Middle frontal gyrus (tissue), 1 donor: ENCODE measurements around the gene FHOD3.
A peak's percentile ranks its signal among the peaks of the same experiment; 100 is the strongest.
"Not testable (repeated sequence)": the region's sequence is repeated elsewhere in the genome, so short reads cannot be mapped to it uniquely, and the experiment has no call there.

Experiments
- DNase-seq: peaks from one replicate; pipeline ENCODE4 v3.0.0-alpha.2; 2015; ENCODE audit warnings: low spot score; ENCODE audit errors: extremely low spot score

FHOD3 gene

DNA sequence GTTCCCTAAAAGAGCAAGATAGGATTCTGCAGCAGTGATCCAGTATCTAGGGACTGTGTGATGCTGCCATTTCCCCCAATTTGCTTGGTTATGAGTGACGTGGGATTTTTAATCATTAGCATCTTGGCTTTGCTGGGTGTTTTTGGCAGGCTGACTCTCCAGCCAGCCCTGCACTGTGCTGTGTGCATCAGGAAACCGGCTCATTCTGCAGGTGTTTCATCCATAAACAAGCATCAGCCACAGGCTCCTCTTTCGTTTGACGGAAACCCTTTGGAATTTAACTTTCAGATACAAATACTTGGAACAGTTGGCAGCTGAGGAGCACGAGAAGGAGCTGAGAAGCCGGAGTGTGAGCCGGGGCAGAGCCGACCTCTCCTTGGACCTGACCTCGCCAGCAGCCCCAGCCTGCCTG is 395.4 kb downstream of the FHOD3 start:
- no peak for DNase-seq

DNA sequence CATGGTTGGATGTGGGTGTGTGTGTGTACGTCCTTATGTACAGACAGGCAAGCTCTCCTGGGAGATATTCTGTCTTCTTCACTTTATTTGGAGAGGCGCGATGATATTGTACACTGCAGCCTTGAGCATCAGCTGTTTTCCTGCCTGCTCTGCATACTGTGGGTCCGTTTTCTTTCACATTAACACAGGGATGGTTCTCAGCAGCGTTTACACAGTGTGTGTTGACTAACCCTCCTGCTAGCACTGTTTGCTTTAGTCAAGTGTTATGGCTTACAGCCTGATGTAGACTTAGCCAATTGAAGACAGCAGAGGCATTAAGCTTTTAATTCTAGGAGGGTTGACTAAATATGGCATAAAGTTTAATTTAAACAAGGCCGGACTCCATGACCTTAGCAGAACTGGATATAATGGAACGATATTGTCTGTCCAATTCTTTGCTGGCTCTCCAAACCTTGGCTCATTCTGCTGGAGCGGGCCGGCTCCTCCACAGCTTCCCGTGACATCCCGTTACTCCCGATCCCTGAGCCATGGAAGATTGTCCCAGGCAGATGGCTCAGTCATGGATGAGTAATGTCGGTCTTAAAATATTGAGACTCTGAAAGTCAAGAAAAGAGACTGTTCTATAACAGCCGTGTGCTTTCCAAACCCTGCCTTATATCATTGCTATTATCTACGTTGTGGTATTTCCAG is 396.6 kb downstream of the FHOD3 start:
- DNase-seq, result peak; percentile 24

DNA sequence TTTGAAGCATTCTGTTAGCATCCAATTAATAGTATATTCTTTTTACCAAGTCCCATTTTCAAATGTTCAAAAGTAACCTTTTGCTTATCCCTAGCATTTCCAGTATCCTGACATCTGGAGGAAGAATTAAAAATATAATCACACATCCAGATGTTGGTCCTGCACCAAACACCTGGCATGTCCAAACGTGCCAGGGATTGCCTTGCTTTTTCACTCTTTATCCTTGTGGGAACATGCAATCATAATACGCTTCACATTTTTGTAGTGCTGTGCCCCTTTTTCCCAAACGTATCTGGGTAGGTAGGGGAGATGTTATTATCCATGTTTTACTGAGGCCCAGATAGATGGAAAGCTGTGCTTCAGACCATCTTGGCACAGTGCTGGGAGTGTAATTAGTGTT is 398.3 kb downstream of the FHOD3 start:
- no peak for DNase-seq

DNA sequence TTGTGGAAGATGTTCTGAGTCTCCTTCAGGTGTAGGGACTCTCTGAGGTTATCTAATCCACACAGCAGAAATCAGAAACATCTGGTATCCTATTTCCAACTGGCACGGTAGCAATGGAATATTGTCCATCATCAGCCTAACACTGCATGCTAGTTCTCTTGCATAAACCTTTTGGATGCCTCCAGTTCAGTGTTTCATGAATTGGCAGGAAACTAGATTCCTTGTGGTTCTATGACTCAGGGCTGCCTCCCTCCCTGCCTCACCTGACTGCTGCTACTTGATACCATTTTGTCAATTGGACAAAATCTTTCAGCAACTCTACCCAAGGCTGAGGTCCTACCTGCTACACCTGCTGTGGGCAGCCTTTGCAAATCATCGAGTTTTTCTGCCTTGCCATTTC is 400.4 kb downstream of the FHOD3 start:
- DNase-seq, result no peak

DNA sequence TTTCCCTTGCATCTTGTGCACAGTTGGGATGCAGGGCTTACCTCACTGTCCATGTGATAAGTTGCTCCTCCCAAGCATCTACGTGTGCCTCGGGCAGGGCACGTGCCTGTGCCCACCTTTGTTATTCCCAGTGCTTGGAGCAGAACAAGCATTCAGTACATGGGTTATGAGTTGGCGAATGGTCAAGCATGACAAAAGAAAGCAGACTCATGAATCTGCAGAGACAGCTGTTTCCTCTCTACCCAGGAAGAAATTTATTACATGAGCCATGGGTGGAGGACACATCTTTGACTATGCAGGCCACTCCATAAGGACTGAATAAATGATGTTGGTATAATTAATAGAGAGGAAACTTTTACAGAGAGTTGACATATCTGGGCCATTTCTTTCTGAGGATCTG is 403.4 kb downstream of the FHOD3 start:
- DNase-seq, result no peak

DNA sequence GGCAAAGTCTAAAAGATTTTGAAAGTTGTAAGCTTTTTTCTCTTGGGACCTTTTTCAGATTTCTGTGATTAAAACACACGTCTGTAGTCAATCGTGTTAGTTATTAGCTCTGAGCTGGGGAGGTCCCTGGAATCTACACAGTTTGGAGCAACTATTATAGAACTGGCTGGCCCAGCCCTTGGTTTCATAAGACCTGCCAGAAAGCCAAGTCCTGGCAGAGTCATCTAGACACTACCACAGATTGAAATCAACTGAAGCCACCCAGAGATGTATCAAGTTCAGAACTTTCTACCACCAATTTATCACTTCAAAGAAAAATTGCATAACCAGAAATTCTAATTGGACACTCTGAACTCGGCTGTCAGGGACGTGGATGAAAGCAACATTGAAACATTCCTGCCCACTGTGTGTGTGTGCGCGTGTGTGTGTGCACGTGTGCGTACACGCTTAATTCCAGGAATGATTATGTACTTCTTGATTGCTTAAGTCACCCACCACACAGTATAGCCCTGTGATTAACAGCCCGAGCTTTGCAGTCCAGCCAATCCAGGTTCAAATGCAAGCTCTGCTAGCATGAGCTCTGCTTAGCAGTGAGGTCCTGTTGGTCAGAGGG is 405.0 kb downstream of the FHOD3 start:
- no peak for DNase-seq

DNA sequence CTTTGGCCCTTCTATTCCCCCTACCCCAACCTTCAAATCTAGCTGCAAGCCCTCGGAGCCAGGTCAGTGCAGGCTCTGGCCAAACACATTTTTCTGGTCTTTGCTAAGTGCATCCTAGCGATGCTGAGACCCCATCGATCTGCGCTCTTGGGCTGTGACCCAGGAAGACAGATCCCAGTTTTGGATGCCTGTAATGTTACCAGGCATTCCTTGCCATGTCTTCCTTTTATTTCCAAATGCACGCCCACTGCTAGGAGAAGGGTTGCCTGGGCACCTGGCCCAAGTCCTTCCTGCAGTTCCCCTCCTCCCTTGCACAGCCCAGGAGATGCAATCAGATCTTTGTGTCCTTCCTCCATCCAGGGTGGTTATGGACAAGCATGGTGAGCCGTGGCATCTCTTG is 406.6 kb downstream of the FHOD3 start:
- DNase-seq, result no peak

DNA sequence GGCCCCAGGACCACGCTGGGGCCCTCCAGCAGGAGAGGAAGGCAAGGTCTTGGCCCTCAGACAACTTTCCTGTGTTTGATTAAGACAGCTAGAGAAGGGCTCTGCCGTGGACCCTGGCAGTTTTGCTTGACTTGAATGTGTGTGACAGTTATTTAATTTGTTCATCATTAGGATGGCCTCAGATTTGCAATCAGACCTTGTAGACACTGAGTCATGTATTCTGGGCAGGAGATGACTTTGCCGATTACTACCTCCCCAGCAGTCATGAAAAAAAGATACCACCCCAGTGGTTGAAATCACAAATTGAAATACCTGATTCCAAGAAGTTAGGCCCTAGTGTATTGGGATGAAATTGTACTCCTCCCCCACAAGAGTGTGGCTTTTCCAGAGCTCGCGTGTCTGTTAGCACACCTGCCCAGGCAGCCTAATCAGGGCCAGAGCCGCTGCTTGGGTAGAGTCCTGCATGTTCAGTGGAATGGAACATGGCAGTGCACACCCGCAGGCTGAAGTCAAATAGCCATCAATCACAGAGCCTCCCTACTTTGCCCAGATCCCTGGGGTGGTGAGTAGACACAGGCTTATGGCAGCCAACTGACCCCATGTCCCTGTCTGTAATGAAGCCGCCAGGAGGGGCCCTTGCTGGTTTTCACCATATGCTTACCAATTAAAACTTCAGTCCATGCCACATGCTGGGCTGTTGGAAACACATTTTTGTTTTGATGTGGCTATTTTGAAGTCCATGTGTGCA is 408.8 kb downstream of the FHOD3 start:
- DNase-seq, result no peak

DNA sequence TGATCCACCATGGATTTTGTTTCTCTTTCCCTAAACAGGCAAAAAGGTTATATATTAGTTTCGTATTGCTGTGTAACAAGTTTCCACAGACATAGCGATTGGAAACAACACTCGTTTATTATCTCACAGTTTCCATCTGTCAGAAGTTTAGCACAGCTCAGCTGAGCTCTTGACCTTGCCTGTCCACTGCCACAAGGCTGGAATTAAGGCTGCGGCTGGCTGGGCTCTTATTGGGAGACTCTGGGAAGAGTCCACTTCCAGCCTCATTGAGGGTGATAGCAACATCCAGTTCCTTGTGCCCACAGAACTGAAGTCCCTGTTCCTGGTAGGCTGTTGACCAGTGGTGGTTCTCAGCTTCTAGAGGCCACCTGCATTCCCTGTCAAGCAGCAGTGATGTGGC is 410.9 kb downstream of the FHOD3 start:
- no peak for DNase-seq

DNA sequence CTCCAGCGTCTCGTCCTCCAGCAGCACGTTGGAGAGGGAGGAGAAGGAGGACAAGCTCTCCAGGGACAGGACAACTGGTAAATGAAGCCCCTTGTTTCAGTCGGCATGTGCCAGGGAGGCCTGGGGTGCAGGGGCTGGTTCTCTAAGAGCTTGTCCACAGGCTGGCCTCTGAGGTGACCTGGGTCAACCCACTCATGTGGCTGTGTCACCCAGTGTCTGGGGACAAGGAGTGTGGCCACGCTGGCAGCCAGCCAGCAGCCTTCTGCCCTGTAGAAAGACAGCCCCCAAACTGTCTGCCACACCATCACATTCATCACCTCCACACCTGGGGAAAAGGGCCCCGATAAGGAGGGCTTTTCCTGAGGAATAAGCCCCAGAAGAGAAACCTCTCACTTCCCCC is 411.8 kb downstream of the FHOD3 start:
- DNase-seq, result no peak

DNA sequence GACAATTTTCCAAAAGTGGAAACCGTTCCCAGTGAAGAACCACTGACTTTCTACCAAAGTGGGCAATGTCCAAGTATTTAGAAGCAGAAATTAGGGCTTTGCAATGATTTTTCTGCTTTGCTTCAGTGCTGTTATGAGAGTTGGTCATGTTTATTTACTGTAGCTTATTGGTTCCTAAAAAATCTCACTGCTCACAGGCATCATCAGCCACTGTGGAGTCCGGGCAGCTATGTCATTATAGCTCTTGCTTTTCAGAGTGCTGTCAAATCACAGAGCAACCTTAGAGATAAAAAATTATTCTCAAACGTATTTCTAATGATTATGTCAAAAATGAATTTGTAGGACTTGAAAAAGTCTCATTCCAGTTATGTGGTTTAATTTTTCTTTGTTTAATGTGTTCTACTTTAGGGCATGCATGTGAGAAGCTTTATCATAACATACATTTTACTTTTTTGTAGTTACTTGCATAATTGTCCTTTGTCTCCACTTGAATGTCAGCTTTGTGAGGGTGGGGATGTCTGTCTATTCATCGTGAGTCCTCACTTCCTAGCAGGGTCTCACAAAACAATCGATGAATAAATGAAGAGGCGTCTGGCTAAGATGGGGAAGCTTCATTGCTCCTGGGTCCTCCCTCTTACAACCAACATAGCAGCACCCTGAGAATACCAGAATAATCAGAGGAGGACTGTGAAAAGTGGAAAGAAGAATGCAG is 413.7 kb downstream of the FHOD3 start:
- no peak for DNase-seq

DNA sequence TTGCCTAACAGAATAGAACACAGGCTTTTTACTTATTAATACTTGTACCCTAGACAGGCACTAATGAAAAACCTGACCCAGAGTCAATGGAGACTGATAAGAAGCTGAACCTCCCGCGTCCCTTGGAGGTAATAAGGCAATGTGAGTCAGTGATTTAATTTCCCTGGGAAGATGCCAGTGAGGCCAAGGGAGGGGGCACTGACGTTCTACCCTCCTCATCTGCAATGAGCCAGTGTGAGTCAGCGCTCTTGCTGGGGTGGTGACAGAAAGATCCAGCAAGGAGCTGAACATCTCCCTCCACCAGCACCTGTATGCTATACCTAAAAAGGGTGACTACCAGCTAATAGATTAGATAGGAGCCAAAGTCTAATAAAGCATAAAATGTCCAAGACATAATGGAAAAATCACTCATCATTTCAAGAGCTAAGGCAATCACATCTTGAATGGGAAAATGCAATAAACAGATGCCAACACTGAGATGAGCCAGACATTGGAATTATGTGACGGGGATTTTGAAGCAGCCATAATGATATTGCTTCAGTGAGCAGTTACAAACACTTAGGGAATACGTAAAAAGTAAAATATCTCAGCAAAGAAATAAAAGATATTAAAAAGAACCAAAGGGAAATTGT is 414.4 kb downstream of the FHOD3 start:
- DNase-seq, result no peak

DNA sequence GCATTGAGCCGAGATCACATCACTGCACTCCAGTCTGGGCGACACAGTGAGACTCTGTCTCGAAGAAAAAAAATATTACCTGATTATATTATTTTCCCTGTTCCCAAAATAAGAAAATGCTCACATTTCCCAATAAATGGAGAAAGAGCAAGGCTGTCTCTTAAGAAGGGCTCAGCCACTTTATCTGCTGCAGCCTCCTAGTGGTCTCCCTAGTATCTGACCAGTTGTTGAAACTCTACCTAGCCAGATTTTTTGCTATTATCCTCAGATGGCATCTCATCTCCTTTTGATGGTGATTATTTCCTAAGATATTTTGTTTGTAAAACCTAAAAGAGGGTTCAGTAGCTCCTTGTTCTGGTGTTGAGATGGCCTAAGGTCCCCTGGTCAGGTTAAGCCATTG is 417.0 kb downstream of the FHOD3 start:
- DNase-seq, result no peak

DNA sequence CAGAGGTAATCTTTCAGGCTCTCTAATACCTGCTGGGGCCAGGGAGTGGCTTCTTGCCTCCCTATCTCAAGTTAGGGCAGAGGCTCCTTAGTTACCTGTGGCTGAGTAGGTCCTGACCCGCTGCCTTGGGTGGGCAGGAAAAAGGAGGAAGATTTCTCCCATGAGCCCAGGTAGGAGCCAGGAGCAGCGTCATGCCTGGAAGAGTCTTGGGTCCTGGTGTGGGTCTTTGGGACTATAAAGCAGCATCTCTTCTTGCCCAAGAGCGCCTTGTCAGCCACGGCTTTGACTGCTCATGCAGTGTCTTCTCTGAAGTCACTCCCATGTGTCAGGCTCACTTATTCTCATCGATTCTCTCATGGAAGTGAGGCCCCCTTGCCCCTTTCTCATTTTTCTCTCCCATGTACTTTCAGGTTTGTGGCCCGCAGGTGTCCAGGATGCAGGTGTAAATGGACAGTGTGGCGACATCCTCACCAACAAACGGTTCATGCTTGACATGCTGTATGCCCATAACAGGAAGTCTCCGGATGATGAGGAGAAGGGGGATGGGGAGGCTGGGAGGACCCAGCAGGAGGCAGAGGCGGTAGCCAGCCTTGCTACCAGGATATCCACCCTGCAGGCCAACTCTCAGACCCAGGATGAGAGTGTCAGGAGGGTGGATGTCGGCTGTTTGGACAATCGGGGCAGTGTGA is 420.1 kb downstream of the FHOD3 start:
- no peak for DNase-seq

DNA sequence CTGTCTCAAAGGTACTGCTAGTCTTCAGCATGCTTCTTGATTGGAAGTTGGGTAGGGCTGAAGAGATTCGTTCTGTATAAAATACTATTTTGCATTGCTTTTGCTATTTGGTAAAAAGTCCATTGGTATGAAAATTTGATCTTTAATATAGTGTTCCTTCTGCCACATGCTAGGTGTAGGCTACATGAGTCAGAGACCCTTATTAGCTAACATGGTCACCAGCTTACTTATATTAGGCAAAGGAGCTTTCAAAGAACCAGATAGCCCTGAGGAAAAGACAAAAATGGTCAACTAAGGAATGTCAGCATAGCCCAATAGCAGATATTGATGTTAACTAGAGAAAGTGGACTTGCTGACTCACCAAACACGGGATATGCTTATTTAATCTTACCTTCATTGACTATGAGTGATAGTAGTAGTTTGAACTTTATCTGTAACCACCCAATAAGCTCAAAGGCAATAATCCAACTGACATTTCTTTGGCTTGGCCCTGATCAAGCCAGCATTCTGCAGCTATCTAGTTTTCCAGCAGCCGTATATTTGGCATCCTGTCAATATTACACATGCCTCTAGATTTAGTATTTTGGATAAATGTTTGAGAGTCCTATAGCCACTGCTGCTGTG is 421.3 kb downstream of the FHOD3 start:
- no peak for DNase-seq

DNA sequence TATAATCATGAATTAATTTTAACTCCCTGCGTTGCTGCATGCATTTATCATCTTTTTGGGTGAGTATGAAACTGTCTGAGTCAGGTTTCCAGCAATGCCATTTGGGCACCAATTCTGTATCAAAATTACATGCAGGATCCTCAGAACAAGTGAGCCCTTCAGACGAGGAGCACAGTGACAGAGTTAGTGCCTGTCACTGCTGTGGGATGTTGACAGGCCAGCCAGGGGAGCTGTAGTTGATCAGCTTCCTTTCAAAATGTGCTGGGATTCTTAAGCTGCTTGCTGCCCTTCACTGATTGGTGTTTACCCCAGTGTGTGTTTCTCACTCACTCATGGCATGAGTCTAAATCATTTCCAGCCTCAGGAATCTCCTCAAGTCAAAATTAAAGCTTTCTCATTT is 422.1 kb downstream of the FHOD3 start:
- no peak for DNase-seq

DNA sequence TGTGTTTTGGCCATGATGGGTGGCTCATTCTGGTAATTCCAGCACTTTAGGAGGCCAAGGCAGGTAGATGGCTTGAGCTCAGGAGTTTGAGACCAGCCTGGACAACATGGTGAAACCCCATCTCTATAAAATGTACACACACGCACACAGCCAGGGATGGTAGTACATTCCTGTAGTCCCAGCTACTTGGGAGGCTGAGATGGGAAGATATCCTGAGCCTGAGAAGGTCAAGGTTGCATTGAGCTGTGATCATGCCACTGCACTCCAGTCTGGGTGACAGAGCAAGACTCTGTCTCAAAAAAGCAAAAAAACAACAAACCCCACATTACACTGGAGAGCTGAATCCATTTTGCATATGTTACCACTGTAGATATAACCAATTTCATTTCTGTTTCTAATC is 423.8 kb downstream of the FHOD3 start:
- not testable (repeated sequence) for DNase-seq

DNA sequence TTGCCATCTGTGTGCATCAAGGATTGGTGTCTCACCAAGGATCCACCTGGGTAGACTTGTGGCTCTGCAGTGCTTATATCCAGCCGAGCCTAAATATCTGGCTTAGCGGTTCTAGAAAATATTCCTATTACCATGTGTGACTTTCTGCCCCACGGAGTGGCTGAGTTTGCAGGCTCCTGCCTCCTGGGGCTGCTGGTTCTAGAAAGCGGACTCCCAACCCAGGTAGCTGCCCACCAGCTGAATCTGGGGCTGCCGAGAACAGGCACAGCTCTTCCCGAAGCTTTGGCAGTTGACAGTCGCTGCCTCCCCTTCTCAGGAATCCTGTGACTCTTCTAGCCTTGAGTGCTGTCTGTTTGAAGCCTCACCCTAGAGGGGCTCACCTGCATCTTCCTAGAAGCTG is 426.7 kb downstream of the FHOD3 start:
- no peak for DNase-seq

DNA sequence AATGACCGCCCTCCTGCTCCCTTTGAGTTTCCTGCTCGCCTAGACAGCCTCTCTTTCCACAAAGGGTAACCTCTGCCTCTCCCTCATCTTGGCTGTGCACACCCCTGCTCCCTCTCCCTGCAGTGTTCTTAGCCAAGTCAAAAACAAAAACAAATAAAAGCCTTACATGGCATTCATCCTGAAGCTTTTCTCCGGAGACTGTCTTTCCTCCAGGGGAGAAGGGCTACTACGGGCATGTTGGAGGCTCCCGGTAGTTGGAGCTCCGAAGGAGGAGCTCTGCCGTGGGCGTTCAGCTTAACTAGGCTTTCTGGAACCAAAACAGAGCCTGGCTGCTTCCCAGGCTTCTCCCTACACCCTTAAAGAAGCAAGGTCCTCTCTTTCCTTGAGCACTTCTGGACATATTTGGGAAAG is 427.1 kb downstream of the FHOD3 start:
- peak; percentile 62 for DNase-seq

DNA sequence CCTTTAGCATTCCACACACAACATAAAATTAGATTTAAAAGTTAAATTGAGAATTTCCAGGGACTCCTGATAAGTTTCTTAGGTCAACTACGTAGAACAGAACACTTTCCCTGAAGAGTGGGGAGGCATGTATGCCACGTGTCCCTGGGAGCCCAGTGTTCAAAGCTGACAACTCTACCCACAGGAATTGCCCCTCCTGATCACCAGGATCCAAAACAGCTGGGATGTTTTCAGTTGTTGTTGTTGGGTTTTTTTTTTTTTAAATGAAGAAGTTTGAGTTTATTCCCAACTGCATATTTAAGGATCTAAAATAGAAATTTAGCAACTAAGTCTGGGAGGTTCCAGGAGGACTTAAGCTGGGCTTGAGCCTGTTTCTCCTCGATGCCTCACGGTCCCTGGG is 430.8 kb downstream of the FHOD3 start:
- no peak for DNase-seq

DNA sequence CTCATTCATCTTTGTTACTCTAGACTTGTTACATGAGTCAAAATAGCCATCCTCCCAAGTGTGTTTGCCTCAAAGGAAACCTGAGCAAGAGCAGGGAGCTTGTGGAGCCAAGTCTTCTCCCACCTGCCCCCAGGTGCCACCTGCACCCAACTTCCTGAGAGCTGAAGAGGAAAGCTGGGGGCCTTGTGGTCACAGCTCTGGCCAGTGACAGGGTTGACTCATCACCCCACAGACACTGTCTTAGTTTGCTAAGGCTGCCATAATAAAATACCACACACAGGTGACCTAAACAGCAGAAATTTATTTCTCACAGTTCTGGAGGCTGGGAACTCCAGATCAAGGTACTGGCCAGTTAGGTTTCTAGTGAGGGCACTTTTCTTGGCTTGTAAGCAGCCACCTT is 431.7 kb downstream of the FHOD3 start:
- no peak for DNase-seq
